ENCODE results near the gene TXNRD1. TPM values are rescaled to one million over a fixed set of nuclear protein-coding genes. Genes with fewer than 3 reads are reported as not detected.
"Not testable (repeated sequence)": the region's sequence is repeated elsewhere in the genome, so short reads cannot be mapped to it uniquely, and the experiment has no call there.

Gene TXNRD1
- total and polyA plus RNA-seq, 12 donors, result 53.9 to 487 (median 290) TPM

- Histone ChIP-seq H3K27me3 (no peaks in the 10 kb centered on the region), H3K4me1 (replicated peaks in 1 of 2) (peaks cover 0 to 9% of the 10 kb centered on the region in 2 donors), H3K9me3 (replicated peaks in 1 of 3) (no peaks in the 10 kb centered on the region), H3K27ac (no peak overlapping the region), H3K36me3 (replicated peaks in 1 of 2) (no peaks in the 10 kb centered on the region), H3K4me3 (no peak overlapping the region)
- intact Hi-C loops (cut with DNase I), result no loop called here
- DNase-seq, result no peak
- TF ChIP-seq CTCF (IDR thresholded peaks at IDR 0.05) (no peak), POLR2A (IDR thresholded peaks at IDR 0.05) (no peak)
- WGBS, 4 donors, result 73 to 93% (median 89%) methylated on average over 2 to 5 of the region's 5 CpGs
These were observed 47.8 kb upstream of the TXNRD1 start for GRCh38 chr12:104167519-104168458.

- H3K36me3 ChIP-seq (replicated peaks in 1 of 2), result no peaks in the 10 kb centered on the region
- no peaks in the 10 kb centered on the region for H3K27me3 ChIP-seq
- 89 to 92% (median 91%) methylated on average over 5 of the region's 5 CpGs for WGBS, 4 donors
- peaks cover 0 to 9% of the 10 kb centered on the region in 2 donors for H3K4me1 ChIP-seq (replicated peaks in 1 of 2)
- no peak for DNase-seq
- H3K4me3 ChIP-seq, result no peak overlapping the region
- no peak for TF ChIP-seq POLR2A (IDR thresholded peaks at IDR 0.05)
- TF ChIP-seq CTCF (IDR thresholded peaks at IDR 0.05), result no peak
- intact Hi-C loops (cut with DNase I), result no loop called here
- no peaks in the 10 kb centered on the region for H3K9me3 ChIP-seq (replicated peaks in 1 of 3)
- H3K27ac ChIP-seq, result no peak overlapping the region
These were observed 47.0 kb upstream of the TXNRD1 start for GRCh38 chr12:104168596-104168995.

- H3K27me3 ChIP-seq, result no peaks in the 10 kb centered on the region
- H3K4me3 ChIP-seq, result no peak overlapping the region
- H3K9me3 ChIP-seq (replicated peaks in 1 of 3), result no peaks in the 10 kb centered on the region
- WGBS, 4 donors, result 78 to 89% (median 83%) methylated on average over 22 to 28 of the region's 28 CpGs
- H3K4me1 ChIP-seq (replicated peaks in 1 of 2), result peaks cover 1 to 16% of the 10 kb centered on the region in 2 donors
- H3K27ac ChIP-seq, result no peak overlapping the region
- intact Hi-C loops (cut with DNase I), result no loop called here
- no peak for TF ChIP-seq CTCF (IDR thresholded peaks at IDR 0.05)
- no peak for TF ChIP-seq POLR2A (IDR thresholded peaks at IDR 0.05)
- H3K36me3 ChIP-seq (replicated peaks in 1 of 2), result no peaks in the 10 kb centered on the region
- DNase-seq, result no peak
These were observed 43.6 kb upstream of the TXNRD1 start for GRCh38 chr12:104171785-104172569.

- no peak for TF ChIP-seq POLR2A (IDR thresholded peaks at IDR 0.05)
- TF ChIP-seq CTCF (IDR thresholded peaks at IDR 0.05), result no peak
- no peak for DNase-seq
- 81 to 95% (median 89%) methylated on average over 6 of the region's 6 CpGs for WGBS, 4 donors
- Histone ChIP-seq H3K27me3 (no peaks in the 10 kb centered on the region), H3K36me3 (replicated peaks in 1 of 2) (no peaks in the 10 kb centered on the region), H3K27ac (no peak overlapping the region), H3K4me1 (replicated peaks in 1 of 2) (peaks cover 4 to 21% of the 10 kb centered on the region in 2 donors), H3K9me3 (replicated peaks in 1 of 3) (no peaks in the 10 kb centered on the region), H3K4me3 (no peak overlapping the region)
- intact Hi-C loops (cut with DNase I), result no loop called here
These were observed 43.0 kb upstream of the TXNRD1 start for GRCh38 chr12:104172570-104172947.

GRCh38 chr12:104173804-104174203, 41.8 kb upstream of the TXNRD1 start:
- H3K36me3 ChIP-seq (replicated peaks in 1 of 2); H3K27me3 ChIP-seq; intact Hi-C loops (cut with DNase I); H3K27ac ChIP-seq; DNase-seq; H3K9me3 ChIP-seq (replicated peaks in 1 of 3); H3K4me3 ChIP-seq: not testable (repeated sequence)
- peaks cover 14 to 32% of the 10 kb centered on the region in 2 donors for H3K4me1 ChIP-seq (replicated peaks in 1 of 2)
- 87 to 98% (median 91%) methylated on average over 5 of the region's 5 CpGs for WGBS, 4 donors
